Measurements from ENCODE around the gene CELF6. TPM values are rescaled to one million over a fixed set of nuclear protein-coding genes. Genes with fewer than 3 reads are reported as not detected.

Gene CELF6
- total RNA-seq, 8 experiments from 2014 or later: 0.52 to 12.0 (median 4.2) TPM

DNA sequence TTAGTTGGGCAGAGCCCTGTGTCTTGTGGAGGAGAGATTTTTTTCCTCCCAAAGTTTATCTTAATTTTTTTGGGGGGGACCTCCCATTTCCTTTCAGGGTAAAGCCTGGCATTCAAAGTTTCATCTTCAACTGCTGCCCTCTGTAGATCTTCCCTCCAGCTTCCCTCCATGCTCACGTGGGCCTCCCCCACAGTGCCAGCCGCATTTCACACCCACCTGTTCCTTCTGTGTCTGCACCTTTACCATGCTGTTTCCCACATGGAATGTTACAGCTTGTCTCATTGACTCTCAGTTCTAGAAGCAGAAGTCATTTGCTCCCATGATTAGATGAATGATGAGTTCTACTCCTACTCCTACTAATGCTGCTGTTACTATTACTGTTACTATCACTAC lies 6.5 kb downstream of the CELF6 start:
- ATAC-seq (replicated peaks in 6 of 8): no peak
- peaks cover 0 to under 1% of the 10 kb centered on the region in 2 donors for H3K4me1 ChIP-seq (replicated peaks in 1 of 2)
- H3K4me3 ChIP-seq: no peak overlapping the region
- 30 to 73% (median 46%) methylated on average over 1 to 2 of the region's 2 CpGs; no CpG with 5 or more reads in 6 of the 10 experiments for WGBS, 10 experiments
- H3K27ac ChIP-seq: no peak overlapping the region
- in situ Hi-C loops (cut with MboI; ENCODE audit: low pct_unique_long_range_greater_than_20kb in 2 of 9, low sequenced_read_pairs in 9 of 9, unreplicated experiment in 9 of 9): loop anchor here in 1 of 9 experiments (10.0 kb wide), 1 partner anchor 59 kb away; no protein-coding TSS in a partner anchor

DNA sequence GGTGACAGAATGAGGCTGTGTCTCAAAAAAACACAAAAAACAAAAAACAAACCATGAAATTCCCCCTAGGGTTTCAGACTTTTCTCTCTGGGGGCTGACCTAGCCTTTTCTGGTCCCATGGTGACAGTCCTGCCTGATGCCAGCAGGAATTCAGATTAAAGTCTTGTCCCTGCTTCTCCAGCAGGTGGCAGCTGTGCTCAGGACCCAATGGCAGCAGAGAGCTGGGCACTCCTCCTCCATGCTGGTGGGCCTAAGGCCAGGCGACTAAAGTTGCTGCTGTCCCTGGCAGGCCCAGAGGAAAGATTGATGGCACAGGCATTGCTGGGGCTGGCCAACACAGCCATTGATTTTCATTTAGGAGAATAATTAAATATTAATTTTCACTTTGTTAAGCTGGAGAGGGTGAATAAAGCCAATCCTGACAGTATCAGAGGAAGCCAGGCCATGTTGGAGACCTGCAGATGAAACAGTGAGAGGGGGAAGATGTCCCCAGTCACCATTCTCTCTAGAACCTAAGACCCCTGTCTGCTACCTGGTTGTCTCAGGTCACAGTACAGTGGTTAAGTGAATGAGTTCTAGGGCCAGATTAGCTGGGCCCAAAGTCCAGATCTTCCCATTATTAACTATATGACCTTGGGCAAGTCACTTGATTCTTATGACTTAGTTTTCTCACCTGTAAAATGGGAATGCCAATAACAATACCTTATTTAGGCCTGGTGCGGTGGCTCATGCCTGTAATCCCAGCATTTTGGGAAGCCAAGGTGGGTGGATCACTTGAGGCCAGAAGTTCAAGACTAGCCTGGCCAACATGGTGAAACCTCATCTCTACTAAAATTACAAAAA lies 7.1 kb downstream of the CELF6 start:
- Histone ChIP-seq H3K27ac (no peak overlapping the region), H3K4me1 (replicated peaks in 1 of 2) (no peaks in the 10 kb centered on the region), H3K4me3 (no peak overlapping the region)
- peak; percentile 69 to 94 (median 86) for ATAC-seq (replicated peaks in 6 of 8)
- in situ Hi-C loops (cut with MboI; ENCODE audit: low pct_unique_long_range_greater_than_20kb in 2 of 9, low sequenced_read_pairs in 9 of 9, unreplicated experiment in 9 of 9): loop anchor here in 1 of 9 experiments (10.0 kb wide), 1 partner anchor 58 kb away; no protein-coding TSS in a partner anchor
- WGBS, 10 experiments: 0 to 92% (median 0%) methylated on average over 1 of the region's 2 CpGs; no CpG with 5 or more reads in 6 of the 10 experiments

DNA sequence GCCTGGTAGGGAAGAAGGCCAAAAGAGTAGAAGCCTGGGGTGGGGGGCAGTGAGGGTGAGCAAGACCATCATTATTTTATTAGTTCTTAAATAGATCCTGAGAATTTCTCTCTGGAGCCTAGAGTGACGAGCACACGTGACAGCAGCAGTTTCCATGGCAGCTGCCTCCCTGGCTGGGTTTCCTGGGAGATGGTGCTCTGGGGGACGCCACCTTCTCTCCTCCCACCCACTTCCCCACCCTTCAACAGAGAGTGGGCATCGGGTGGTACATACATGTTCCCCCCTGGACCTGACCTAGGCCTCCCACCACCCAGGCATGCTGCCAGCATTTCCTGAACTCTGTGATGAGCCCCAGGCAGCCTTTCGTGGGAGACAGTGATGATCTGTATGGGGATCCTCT lies 12.9 kb downstream of the CELF6 start:
- in situ Hi-C loops (cut with MboI; ENCODE audit: low pct_unique_long_range_greater_than_20kb in 2 of 9, low sequenced_read_pairs in 9 of 9, unreplicated experiment in 9 of 9): no loop called here
- WGBS, 10 experiments: 40 to 93% (median 52%) methylated on average over 1 to 3 of the region's 5 CpGs; no CpG with 5 or more reads in 6 of the 10 experiments
- ATAC-seq (replicated peaks in 6 of 8): peak in 5 of 8 experiments; percentile 41 to 64 (median 50)
- Histone ChIP-seq H3K27ac (no peak overlapping the region), H3K4me3 (no peak overlapping the region), H3K4me1 (replicated peaks in 1 of 2) (peaks cover 22 to 24% of the 10 kb centered on the region in 2 donors)

DNA sequence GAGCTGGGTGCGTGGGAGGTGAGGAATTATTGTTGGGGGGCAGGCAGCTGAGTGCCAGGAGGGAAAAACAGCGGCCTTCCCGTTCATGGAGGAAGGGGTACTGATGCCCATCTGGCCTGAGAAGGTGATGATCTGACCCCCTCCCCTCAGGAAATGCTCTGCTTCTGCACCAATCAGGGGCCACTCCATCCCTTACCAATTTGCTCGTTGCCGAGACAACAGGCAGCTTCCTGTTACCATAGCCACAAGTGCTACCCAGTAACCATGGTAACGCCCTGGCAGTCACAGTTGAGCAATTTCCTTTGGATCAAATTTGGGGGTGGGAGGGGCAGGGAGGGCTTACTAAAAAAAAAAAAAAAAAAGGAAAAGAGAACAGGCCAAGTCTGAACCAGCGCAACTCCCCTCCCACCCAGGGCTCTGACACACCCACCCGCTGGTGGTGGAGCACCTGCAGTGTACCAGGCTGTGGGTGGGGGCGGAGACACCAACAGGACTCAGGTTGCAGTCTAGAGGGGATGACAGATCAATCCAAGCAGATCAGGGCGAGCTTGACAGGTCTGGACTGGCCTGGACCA lies 13.7 kb downstream of the CELF6 start:
- in situ Hi-C loops (cut with MboI; ENCODE audit: low pct_unique_long_range_greater_than_20kb in 2 of 9, low sequenced_read_pairs in 9 of 9, unreplicated experiment in 9 of 9): no loop called here
- peaks cover 22 to 24% of the 10 kb centered on the region in 2 donors for H3K4me1 ChIP-seq (replicated peaks in 1 of 2)
- WGBS, 10 experiments: 20 to 36% (median 27%) methylated on average over 1 to 6 of the region's 10 CpGs; no CpG with 5 or more reads in 6 of the 10 experiments
- ATAC-seq (replicated peaks in 6 of 8): peak in 5 of 8 experiments; percentile 76 to 85 (median 83)
- H3K27ac ChIP-seq: no peak overlapping the region
- no peak overlapping the region for H3K4me3 ChIP-seq

DNA sequence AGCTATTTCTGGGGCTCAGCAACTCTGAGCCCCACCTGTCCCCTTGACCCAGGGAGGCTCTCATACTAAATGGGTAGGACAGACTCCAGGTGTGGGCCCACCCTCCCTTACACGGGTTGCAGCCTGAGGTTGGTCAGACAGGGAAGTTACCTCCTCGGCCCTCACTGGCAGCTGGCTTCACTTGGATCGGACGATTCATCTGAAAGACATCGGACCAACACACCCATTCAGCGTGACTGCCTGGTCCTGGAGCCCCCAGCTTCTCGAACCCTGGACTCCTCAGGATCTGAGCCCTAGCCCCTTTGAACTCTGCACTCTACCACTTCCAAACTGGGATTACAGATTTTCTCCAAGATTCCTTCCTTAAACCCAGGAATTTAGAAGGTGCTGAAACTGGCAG lies 15.4 kb downstream of the CELF6 start:
- Histone ChIP-seq H3K4me1 (replicated peaks in 1 of 2) (peaks cover 22 to 24% of the 10 kb centered on the region in 2 donors), H3K27ac (no peak overlapping the region), H3K4me3 (no peak overlapping the region)
- 51 to 100% (median 87%) methylated on average over 2 to 6 of the region's 7 CpGs; no CpG with 5 or more reads in 6 of the 10 experiments for WGBS, 10 experiments
- in situ Hi-C loops (cut with MboI; ENCODE audit: low pct_unique_long_range_greater_than_20kb in 2 of 9, low sequenced_read_pairs in 9 of 9, unreplicated experiment in 9 of 9): no loop called here
- no peak for ATAC-seq (replicated peaks in 6 of 8)

DNA sequence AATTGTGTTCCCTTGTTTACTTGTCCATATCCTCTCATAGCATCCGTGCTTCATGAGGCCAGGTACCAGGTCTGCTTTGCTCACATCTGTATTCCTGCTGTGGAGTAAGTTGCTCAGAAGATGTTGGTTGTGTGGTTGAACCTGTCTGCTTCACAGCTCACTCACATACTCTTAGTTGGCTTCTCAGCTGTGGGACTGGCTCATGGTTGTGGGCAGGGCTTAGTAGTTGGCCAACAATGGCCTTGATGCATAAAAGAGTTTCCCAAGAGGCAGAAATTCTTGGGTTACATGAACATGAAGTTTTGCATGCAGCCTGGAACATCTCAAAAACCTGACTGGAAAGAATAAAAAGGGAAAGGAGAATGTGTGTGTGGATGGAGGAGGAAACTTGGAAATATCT lies 17.0 kb downstream of the CELF6 start:
- in situ Hi-C loops (cut with MboI; ENCODE audit: low pct_unique_long_range_greater_than_20kb in 2 of 9, low sequenced_read_pairs in 9 of 9, unreplicated experiment in 9 of 9): no loop called here
- Histone ChIP-seq H3K4me3 (no peak overlapping the region), H3K27ac (no peak overlapping the region), H3K4me1 (replicated peaks in 1 of 2) (peaks cover 22 to 24% of the 10 kb centered on the region in 2 donors)
- 0 to 22% (median 14%) methylated on average over 1 of the region's 1 CpG; no CpG with 5 or more reads in 5 of the 10 experiments for WGBS, 10 experiments
- no peak for ATAC-seq (replicated peaks in 6 of 8)

DNA sequence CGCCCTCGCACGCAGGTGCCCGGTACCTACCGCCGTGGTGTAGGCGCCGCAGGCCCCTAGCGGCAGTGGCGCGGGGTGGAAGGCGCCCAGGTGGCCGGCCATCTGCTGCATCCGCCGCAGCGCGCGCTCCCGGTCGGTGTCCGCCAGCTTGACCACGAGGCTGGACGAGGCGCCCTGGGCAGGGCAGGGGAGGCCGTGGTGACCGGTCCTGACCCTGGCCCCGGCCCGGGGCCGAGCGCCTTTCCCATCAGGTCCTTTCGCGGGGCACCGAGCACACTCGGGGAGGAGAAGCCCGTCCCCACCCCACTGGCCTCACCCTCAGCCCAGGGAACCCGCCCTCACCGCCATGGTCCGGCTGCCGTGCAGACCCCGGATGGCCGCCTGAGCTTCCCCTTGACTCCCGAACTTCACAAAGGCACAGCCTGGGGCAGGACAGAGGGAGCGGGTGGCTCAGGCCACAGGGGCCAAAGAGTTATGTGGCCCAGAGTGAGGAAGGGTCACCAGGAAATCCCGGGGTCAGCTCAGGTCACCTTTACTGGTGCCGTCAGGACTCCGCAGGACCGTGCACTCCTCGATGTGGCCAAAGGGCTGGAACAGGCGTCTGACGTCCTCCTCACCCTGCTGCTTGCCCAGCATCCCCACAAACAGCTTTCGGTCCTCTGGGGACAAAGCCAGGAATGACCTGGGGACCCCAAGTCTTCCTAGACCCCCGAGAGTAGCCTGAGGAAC lies 30.2 kb downstream of the CELF6 start:
- Histone ChIP-seq H3K4me3 (no peak overlapping the region), H3K4me1 (replicated peaks in 1 of 2) (no peaks in the 10 kb centered on the region), H3K27ac (no peak overlapping the region)
- ATAC-seq (replicated peaks in 6 of 8): peak in 1 of 8 experiments; percentile 6
- 60 to 78% (median 71%) methylated on average over 2 to 11 of the region's 52 CpGs; no CpG with 5 or more reads in 6 of the 10 experiments for WGBS, 10 experiments
- in situ Hi-C loops (cut with MboI; ENCODE audit: low pct_unique_long_range_greater_than_20kb in 2 of 9, low sequenced_read_pairs in 9 of 9, unreplicated experiment in 9 of 9): no loop called here

DNA sequence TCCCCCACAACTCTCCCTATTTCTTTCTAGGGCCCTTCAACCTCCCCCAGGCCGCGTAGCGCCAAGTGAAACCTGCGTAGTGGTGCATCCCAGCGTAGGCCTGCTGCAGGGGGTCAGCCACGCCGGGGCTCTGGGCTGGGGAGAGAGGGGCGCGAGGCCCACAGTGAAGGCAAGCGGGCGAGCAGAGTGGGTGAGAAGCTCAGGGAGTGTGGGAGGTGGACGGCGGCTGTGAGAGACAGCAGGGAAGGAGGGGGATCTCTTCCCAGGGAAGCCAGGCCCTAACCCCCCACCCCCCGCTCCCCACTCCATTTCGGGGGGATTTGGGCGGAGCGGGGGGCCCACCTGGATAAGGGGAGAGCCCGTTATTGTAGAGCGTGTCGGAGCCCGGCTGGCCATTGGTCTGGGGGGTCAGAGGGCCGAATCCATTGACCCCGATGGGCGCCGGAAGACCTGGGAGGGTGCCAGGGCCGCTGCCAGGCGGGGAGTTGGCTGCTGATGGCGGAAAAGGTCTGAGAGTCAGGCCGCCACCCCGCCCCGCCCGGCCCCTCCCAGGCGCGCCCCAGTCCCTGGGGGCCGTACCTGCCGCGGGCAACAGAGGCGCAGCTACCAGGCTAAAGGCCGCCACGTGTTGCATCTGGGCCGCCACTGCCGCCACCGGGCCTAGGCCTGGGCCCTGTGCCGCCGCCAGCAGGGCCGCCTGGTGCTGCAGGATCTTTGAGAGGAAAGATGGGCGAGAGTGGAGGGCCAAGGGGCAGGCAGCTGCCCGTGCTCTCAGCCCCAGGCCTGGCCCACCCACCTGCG lies 31.0 kb downstream of the CELF6 start:
- WGBS, 10 experiments: 79 to 100% methylated on average over 1 to 4 of the region's 49 CpGs; no CpG with 5 or more reads in 8 of the 10 experiments
- in situ Hi-C loops (cut with MboI; ENCODE audit: low pct_unique_long_range_greater_than_20kb in 2 of 9, low sequenced_read_pairs in 9 of 9, unreplicated experiment in 9 of 9): no loop called here
- no peak overlapping the region for H3K4me3 ChIP-seq
- ATAC-seq (replicated peaks in 6 of 8): peak in 1 of 8 experiments; percentile 3
- no peak overlapping the region for H3K27ac ChIP-seq
- H3K4me1 ChIP-seq (replicated peaks in 1 of 2): no peaks in the 10 kb centered on the region

DNA sequence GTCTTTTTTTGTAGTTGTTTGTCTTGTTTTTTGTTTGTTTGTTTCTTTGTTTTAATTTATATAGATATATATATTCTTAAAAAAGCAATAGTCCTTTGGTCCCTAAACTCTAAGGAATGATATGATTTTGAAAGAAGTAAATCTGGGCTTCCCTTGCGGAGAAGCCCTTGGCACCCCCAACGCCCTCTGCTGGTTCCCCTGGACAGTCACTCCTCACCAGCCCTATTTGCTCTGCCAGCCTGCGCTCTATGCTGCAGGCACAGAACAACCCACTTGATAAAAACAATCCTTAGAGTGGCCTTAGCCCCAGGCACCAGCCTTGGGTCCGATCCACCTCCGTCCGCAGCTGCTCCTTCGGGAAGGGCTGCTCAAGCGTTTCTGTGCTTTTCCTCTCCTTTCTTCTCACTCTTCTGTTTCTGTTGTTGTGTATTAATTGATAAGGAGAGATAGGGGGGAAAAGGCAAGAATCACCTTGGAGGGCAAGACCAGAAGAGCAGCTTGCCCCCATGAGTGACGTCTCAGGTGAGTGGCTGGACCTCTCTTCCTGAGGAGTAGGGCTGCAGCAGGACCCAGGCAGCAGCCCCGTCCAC lies 33.9 kb downstream of the CELF6 start:
- no peak overlapping the region for H3K4me3 ChIP-seq
- H3K27ac ChIP-seq: no peak overlapping the region
- ATAC-seq (replicated peaks in 6 of 8): peak in 1 of 8 experiments; percentile 71
- in situ Hi-C loops (cut with MboI; ENCODE audit: low pct_unique_long_range_greater_than_20kb in 2 of 9, low sequenced_read_pairs in 9 of 9, unreplicated experiment in 9 of 9): no loop called here
- H3K4me1 ChIP-seq (replicated peaks in 1 of 2): no peaks in the 10 kb centered on the region
- WGBS, 10 experiments: 10 to 100% (median 50%) methylated on average over 1 to 6 of the region's 10 CpGs; no CpG with 5 or more reads in 1 of the 10 experiments

DNA sequence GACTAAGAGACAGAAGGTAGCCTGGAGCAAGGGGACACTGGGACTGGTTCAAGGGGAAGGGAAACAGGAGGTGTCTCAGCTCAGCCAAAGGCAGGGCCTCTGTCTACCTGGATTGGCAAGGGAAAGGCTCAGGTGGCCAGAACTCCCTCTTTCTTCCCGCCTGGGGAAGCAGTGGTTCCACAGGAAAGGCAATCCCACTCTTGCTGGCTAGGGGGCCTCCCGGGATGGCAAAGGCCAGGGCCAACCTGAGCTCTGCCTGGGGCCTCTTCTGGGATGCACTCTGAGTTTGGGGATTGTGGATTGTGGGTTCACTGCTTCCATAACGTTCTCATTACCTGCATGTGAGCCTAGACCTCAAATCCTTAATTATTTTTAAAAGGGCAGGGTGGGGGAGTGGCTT lies 34.6 kb downstream of the CELF6 start:
- in situ Hi-C loops (cut with MboI; ENCODE audit: low pct_unique_long_range_greater_than_20kb in 2 of 9, low sequenced_read_pairs in 9 of 9, unreplicated experiment in 9 of 9): no loop called here
- Histone ChIP-seq H3K27ac (no peak overlapping the region), H3K4me1 (replicated peaks in 1 of 2) (no peaks in the 10 kb centered on the region), H3K4me3 (no peak overlapping the region)
- ATAC-seq (replicated peaks in 6 of 8): no peak
- WGBS, 10 experiments: 17 to 40% (median 25%) methylated on average over 1 to 2 of the region's 3 CpGs; no CpG with 5 or more reads in 6 of the 10 experiments

DNA sequence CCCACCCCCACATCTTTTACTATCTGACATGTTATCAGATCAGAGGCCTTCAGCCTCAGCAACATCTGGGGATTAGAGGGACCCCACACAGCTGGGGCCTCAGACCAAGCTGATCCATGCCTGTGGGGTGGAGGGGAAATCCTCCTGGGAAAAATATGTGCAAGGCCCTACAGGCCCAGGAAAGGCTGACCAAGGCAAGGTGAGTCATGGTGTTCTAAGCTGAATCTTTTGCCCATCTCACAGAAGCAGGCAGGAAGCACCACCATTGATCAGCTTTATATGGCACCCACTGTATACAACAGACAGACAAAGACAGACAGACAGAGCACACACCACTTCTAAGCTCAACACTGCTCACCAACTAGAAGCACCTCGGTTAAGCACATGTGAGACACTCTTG lies 35.2 kb downstream of the CELF6 start:
- WGBS, 10 experiments: 50 to 100% (median 60%) methylated on average over 1 of the region's 1 CpG; no CpG with 5 or more reads in 5 of the 10 experiments
- H3K4me1 ChIP-seq (replicated peaks in 1 of 2): no peaks in the 10 kb centered on the region
- ATAC-seq (replicated peaks in 6 of 8): no peak
- H3K27ac ChIP-seq: no peak overlapping the region
- no peak overlapping the region for H3K4me3 ChIP-seq
- in situ Hi-C loops (cut with MboI; ENCODE audit: low pct_unique_long_range_greater_than_20kb in 2 of 9, low sequenced_read_pairs in 9 of 9, unreplicated experiment in 9 of 9): no loop called here

DNA sequence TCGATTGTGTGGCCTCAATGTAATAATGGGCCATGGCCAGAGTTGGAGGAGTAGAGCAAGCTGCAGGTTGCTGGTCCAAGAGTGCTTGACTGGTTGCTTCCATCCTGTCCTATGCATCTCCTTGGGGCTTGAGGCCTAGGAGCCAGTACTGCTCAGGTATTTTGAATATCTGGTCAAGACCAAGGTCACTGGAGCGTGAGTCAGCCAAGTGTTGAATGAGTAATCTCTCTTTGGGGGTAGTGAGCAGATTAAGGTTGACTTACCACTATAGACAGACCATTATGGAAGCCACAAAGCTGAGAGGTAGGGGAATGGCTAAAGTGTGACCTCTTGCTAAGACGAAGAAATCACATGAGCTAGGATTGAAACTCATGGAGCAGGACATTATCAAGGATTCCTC lies 38.2 kb downstream of the CELF6 start:
- WGBS, 10 experiments: 5 to 83% (median 54%) methylated on average over 1 to 3 of the region's 3 CpGs; no CpG with 5 or more reads in 4 of the 10 experiments
- H3K4me1 ChIP-seq (replicated peaks in 1 of 2): no peaks in the 10 kb centered on the region
- no peak overlapping the region for H3K27ac ChIP-seq
- no peak for ATAC-seq (replicated peaks in 6 of 8)
- in situ Hi-C loops (cut with MboI; ENCODE audit: low pct_unique_long_range_greater_than_20kb in 2 of 9, low sequenced_read_pairs in 9 of 9, unreplicated experiment in 9 of 9): no loop called here
- no peak overlapping the region for H3K4me3 ChIP-seq
